Glutamatergic neuron (in vitro differentiated cells): Measurements from ENCODE around the gene PNPLA7. TPM values are rescaled to one million over a fixed set of nuclear protein-coding genes. Genes with fewer than 3 reads are reported as not detected.

ENCODE experiments used
- DNase-seq: peaks from one replicate; pipeline ENCODE4 v3.0.0; 2022
- H3K27ac Mint-ChIP-seq: one replicate; pipeline ENCODE4 v1.8.0; 2020; ENCODE audit warnings: mild to moderate bottlenecking, mixed read lengths, inconsistent platforms; ENCODE audit not compliant: unreplicated experiment
- H3K27me3 Mint-ChIP-seq: one replicate; pipeline ENCODE4 v1.8.0; 2020; ENCODE audit warnings: mild to moderate bottlenecking, moderate library complexity, mixed read lengths, inconsistent platforms; ENCODE audit not compliant: unreplicated experiment
- H3K36me3 Mint-ChIP-seq: one replicate; pipeline ENCODE4 v1.8.0; 2020; ENCODE audit warnings: mild to moderate bottlenecking, mixed read lengths, inconsistent platforms; ENCODE audit not compliant: unreplicated experiment
- H3K4me1 Mint-ChIP-seq: one replicate; pipeline ENCODE4 v1.8.0; 2020; ENCODE audit warnings: mild to moderate bottlenecking, low read depth, mixed read lengths, inconsistent platforms; ENCODE audit not compliant: unreplicated experiment
- H3K4me3 Mint-ChIP-seq: one replicate; pipeline ENCODE4 v1.8.0; 2020; ENCODE audit warnings: mild to moderate bottlenecking, mixed read lengths, inconsistent platforms; ENCODE audit not compliant: unreplicated experiment
- H3K9me3 Mint-ChIP-seq: one replicate; pipeline ENCODE4 v1.8.0; 2020; ENCODE audit warnings: mild to moderate bottlenecking, moderate library complexity, mixed read lengths, inconsistent platforms; ENCODE audit not compliant: unreplicated experiment
- CTCF ChIP-seq: fragments of 200-600 bp; sonication (generic); IDR thresholded peaks from one replicate; pipeline ENCODE4 v1.5.0; 2021; ENCODE audit not compliant: partially characterized antibody, unreplicated experiment
- total RNA-seq: library from RNA; stranded (reverse); fragmentation: NEBNext Ultra II Directional; extraction: Animal tissue kit (Norgen Biotek cat#: 25700); gene quantifications from one replicate; pipeline ENCODE4 v1.2.1, GENCODE V29; 2021; ENCODE audit not compliant: unreplicated experiment

The PNPLA7 gene
- total RNA-seq, 1 donor from 2014 or later = 6.7 TPM

DNA sequence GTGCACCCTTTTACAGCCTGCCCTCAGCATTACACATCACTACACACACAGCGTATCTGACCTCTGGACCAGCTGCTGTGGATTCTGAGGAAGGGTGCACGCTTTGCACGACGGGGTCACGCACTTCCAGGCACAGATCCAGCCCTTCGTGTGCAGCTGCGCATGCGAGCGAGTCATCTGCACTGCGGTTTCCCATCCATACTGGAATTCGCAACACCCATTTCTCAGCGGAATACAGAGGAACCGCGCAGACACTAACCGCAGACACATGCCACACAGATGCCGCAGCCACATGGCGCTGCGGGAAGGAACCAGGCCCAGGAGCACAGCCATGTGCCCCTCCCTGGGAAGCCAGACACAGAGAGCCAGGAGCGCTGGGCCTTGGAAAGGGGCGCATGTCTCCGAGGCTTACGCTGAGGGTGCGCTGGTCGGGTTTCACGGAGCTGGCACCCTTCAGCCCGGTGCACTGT is 43.5 kb downstream of the PNPLA7 start:
- Mint-ChIP-seq H3K4me3 (no peak overlapping the region), H3K27ac (no peak overlapping the region)
- DNase-seq = no peak

GRCh38 chr9:137506274-137506673 is 43.9 kb downstream of the PNPLA7 start:
- no peak overlapping the region for H3K4me3 Mint-ChIP-seq
- DNase-seq = no peak
- peaks cover 21% of the 10 kb centered on the region for H3K27me3 Mint-ChIP-seq
- peaks cover 2% of the 10 kb centered on the region for H3K4me1 Mint-ChIP-seq
- peaks cover 19% of the 10 kb centered on the region for H3K9me3 Mint-ChIP-seq
- TF ChIP-seq CTCF = no peak
- peaks cover 30% of the 10 kb centered on the region for H3K36me3 Mint-ChIP-seq
- H3K27ac Mint-ChIP-seq = no peak overlapping the region

More for the DNA sequence above, 43.5 kb downstream of the PNPLA7 start:
- H3K27me3 Mint-ChIP-seq = peaks cover 18% of the 10 kb centered on the region
- TF ChIP-seq CTCF = no peak
- peaks cover 2% of the 10 kb centered on the region for H3K4me1 Mint-ChIP-seq
- peaks cover 27% of the 10 kb centered on the region for H3K36me3 Mint-ChIP-seq
- H3K9me3 Mint-ChIP-seq = peaks cover 16% of the 10 kb centered on the region

GRCh38 chr9:137505421-137506140 is 44.6 kb downstream of the PNPLA7 start:
- no peak overlapping the region for H3K4me3 Mint-ChIP-seq
- H3K27me3 Mint-ChIP-seq = peaks cover 21% of the 10 kb centered on the region
- DNase-seq = no peak
- peaks cover 2% of the 10 kb centered on the region for H3K4me1 Mint-ChIP-seq
- no peak overlapping the region for H3K27ac Mint-ChIP-seq
- peaks cover 30% of the 10 kb centered on the region for H3K36me3 Mint-ChIP-seq
- peaks cover 19% of the 10 kb centered on the region for H3K9me3 Mint-ChIP-seq
- TF ChIP-seq CTCF = no peak

- H3K27ac Mint-ChIP-seq = peak overlapping the region; percentile 12
- peaks cover 21% of the 10 kb centered on the region for H3K27me3 Mint-ChIP-seq
- DNase-seq = no peak
- H3K4me3 Mint-ChIP-seq = no peak overlapping the region
- H3K4me1 Mint-ChIP-seq = peaks cover 2% of the 10 kb centered on the region
- H3K36me3 Mint-ChIP-seq = peaks cover 28% of the 10 kb centered on the region
- no peak for TF ChIP-seq CTCF
- peaks cover 21% of the 10 kb centered on the region for H3K9me3 Mint-ChIP-seq
Measured at GRCh38 chr9:137504432-137504777, 45.8 kb downstream of the PNPLA7 start.
